Islet precursor cell (in vitro differentiated cells): Measurements from ENCODE around the gene EXOC3L2.

Experiments used
- DNase-seq: peaks from one replicate; pipeline ENCODE4 v3.0.0-alpha.2; 2018

EXOC3L2 gene

GRCh38 chr19:45217957-45218334, 27.3 kb downstream of the EXOC3L2 start:
- DNase-seq = no peak

- DNase-seq = no peak
Observed at GRCh38 chr19:45217193-45217956, 27.8 kb downstream of the EXOC3L2 start.

GRCh38 chr19:45216667-45217066, 28.5 kb downstream of the EXOC3L2 start:
- DNase-seq = no peak

DNA sequence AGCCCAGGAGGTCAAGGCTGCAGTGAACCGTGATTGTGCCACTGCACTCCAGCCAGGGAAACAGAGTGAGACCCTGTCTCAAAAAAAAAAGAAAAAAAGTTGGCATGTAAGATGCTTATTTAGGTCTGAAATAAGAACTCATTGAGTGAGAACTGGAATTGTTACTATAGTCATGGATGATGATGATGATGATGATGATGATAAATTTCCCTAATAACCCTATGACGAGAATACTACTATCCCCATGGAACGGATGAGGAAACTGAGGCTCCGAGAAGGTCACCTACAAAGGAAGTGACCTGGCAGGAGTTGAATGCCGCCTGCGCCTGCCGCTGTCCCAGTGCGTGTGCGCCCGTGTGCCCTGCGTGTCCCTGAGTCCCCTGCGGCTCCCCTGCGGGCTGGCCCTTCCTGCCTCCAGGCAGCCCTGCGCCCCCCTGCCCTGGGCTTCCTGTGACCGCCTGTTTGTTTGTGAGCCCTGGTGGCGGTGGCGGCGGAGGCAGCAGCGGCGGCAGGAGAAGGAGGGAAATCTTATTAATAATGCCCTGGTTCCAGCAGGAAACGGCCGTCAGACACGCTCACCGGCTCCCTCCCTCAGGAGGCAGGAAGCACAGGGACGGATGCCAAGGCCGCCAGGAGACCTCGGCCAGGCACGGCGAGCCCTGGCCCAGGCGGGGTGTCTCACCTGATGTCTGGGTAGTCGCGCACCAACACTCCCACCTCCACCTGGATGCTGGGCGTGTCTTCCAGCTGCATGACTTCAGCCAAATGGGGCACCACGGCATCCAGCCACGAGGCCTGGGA, 29.6 kb downstream of the EXOC3L2 start:
- peak; percentile 66 for DNase-seq

DNA sequence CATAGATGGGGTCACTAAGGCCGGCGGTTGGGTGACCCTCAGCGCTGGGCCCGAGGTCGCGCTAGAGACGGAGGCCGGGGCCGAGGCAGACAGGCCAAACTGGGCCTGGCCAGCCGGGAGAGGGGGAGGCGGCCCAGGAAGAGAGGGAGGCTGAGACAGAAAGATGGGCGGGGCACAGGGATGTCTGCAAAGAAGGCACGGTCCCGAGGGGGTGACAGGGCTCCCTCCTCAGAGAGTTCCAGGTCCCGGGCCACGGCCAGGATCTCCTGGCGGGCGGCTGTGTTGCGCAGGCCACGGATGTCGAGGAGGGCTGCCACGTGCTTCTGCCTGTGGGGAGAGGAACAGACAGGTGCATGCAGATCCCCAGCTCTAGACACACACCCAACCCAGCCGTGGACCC, 32.2 kb downstream of the EXOC3L2 start:
- no peak for DNase-seq

DNA sequence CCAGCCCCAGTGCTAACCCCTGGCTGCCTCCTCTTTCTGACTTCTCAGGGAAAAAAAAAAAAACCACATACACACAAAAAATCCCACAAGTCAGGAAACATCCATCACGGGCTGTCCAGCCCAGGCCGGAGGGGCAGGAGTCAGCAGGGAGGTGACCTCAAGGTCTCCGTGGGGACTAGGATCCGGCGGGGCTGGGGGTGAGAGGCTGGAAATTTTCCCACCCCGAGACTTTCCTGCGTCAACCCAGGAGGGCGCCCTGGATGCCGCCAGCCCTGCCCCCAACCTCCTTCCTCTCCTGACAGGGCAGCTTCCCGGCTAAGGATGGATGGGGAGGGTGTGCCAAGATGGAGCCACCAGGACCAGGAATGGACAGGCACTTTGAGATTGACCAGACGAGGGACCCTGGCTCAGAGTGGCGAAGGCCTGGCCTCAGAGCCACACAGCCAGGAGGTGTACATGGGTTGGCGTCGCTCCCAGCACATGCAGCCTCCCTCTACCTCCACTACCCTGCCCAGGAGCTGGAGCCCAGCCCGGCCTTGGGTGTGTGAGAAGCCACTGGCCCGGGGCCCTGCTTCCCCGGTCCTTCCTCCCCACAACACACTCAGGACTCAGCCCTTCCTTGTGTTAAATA, 33.3 kb downstream of the EXOC3L2 start:
- no peak for DNase-seq

DNA sequence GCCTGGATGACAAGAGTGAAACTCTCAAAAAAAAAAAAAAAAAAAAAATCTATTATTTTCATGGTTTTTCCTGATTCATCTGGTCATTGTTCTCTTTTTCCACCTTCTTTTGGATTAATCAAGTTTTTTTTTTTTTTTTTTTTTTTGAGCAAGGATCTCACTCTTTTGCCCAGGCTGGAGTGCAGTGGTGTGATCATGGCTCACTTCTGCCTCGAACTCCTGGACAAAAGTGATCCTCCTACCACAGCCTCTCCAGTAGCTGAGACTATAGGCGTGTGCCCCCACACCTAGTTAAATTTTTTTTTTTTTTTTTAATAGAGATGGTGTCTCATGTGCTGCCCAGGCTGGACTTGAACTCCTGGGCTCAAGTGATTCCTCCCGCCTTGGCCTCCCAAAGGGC, 38.9 kb downstream of the EXOC3L2 start:
- DNase-seq = no peak

DNA sequence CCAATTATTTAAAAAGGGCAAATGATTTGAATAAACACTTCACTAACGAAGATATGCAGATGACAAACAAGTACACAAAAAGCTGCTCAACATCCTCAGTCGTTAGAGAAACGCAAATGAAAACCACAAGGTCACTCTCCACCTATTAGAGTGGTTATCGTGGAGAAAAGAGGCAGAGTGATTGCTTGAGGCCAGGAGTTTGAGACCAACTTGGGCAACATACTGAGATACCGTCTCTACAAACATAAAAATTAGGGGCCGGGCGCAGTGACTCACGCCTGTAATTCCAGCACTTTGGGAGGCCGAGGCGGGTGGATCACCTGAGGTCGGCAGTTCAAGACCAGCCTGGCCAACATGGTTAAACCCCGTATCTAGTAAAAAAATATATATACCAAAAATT, 39.4 kb downstream of the EXOC3L2 start:
- DNase-seq = no peak

- no peak for DNase-seq
Observed at GRCh38 chr19:45202637-45203036, 42.6 kb downstream of the EXOC3L2 start.

- peak; percentile 68 for DNase-seq
Observed at GRCh38 chr19:45200568-45200967, 44.6 kb downstream of the EXOC3L2 start.

- no peak for DNase-seq
Observed at GRCh38 chr19:45195764-45196163, 49.4 kb downstream of the EXOC3L2 start.

GRCh38 chr19:45191375-45191774, 53.8 kb downstream of the EXOC3L2 start:
- DNase-seq = no peak

- no peak for DNase-seq
Observed at GRCh38 chr19:45189971-45190370, 55.2 kb downstream of the EXOC3L2 start.

GRCh38 chr19:45187421-45188100, 57.6 kb downstream of the EXOC3L2 start:
- no peak for DNase-seq

DNA sequence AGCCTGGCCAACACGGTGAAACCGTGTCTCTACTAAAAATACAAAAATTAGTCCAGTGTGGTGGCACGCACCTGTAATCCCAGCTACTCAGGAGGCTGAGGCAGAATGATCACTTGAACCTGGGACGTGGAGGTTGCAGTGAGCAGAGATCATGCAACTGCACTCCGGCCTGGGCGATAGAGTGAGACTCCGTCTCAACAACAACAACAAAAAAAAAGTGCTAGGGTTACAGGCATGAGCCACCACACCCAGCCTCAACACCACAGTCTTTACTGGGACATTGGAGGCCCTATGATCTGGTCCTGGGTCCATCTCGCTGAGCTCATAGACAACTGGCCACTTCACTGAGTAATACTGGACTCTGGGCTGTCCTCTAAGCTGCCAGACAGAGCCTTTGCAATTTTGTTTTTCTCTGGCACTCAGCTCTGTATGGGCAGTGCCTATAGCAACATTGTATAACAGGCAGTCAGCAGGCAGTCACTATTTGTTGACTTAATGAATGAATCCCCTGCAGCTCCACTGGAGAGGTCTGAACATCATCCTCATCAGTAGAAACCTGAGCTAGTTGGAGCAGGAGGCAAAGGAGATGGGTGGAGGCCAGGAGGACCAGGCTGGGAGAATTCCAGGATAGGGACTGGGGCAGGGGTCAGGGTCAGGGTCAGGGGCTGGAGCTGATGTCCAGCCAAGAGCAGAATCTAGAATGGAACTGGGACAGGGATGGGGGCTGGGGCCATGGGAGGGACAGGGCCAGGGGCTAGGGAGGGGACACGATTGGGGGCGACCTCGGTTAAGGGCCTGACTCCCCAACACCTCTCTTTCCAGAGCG, 58.5 kb downstream of the EXOC3L2 start:
- no peak for DNase-seq

DNA sequence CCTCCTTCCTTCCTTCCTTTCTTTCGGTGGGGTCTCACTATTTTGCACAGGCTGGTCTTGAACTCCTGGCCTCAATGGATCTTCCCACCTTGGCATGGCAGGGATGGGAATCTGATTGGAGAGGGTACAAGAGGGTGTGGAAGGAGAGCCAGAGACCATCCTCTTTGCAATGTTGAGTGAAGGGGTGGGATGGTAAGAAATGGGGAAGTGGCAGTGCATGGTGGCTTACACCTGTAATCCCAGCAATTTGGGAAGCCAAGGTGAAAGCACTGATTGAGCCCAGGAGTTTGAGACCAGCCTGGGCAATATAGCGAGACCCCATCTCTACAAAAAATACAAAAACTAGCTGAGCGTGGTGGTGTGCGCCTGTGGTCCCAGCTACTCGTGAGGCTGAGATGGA, 61.1 kb downstream of the EXOC3L2 start:
- no peak for DNase-seq

- DNase-seq = no peak
Observed at GRCh38 chr19:45182758-45183157, 62.4 kb downstream of the EXOC3L2 start.

- peak; percentile 48 for DNase-seq
Observed at GRCh38 chr19:45180936-45181335, 64.3 kb downstream of the EXOC3L2 start.

DNA sequence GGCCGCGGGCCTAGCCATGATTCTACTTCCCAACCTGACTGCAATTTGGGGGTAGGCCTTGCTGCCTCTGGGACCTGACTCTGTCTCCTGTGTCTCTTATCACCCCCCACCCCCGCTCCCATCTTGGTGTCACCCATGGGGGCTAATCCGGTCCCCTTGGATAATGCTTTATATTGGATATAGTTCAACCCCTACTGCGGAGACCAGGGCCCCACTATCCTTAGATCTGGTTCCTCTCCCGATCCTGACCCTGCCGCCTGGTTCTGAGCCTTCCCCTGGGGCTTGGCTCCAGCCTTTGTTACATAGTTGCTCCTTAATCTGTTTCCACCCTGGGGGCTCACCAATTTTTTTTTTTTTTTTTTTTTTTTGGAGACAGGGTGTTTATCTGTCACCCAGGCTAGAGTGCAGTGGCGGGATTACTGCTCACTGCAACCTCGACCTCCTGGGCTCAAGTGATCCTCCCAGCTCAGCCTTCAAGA, 65.3 kb downstream of the EXOC3L2 start:
- no peak for DNase-seq

GRCh38 chr19:45179072-45179891, 65.9 kb downstream of the EXOC3L2 start:
- peak; percentile 68 for DNase-seq
